Measurements from ENCODE around the gene STX10. TPM values are rescaled to one million over a fixed set of nuclear protein-coding genes. Genes with fewer than 3 reads are reported as not detected.

Gene STX10
- total and polyA plus RNA-seq, 9 of the 15 experiments (the other 6 are each of a cell fraction or from before 2014, with no cell fraction given) = 0.51 to 66.3 (median 31.0) TPM

DNA sequence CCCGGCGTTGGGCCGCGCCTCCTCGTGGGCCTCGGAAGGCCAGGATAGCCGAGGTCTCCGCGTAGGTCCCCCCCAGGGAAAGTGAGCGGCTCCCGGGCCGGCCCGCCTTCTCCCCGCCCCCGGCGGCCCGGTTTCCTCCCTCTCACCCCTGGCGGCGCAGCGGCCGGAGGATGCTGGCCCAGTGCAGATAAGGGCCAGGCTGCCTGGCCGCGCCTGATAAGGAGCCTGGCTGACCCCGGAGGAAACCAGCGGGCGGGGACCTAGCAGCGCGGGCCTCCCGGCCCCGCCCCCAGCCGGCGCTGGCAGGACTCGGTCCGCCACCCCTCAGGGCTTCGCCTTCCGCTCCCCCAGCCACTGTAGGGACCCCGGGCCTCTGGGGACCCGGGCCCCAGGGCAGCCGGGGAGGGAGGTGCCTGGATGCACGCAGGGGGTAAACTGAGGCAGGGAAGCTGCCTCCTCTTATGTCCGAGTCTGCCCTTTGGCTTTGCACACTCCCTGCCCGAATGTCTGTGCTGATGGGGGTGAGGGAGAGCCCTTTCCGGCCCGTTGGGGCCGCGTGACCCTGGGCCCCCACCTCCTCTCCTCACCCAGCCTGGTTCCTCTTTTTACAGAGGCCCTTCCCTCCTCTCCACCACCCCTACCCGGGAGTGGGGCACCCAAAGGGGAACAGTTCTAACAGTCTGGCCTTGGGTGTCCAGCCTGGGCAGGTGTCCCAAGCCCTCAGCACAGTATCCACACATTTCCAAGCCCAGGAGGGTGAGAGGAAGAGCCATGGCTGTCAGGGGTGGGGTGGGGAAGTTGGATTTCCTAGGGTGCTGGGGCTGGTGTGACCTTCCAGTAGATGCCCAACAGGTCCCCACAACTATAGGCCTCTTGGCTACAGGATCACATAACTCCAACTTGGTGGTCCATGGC lies 47.3 kb downstream of the STX10 start, which contains the start of gene LYL1 (continued):
- TF ChIP-seq, protein P1, sequence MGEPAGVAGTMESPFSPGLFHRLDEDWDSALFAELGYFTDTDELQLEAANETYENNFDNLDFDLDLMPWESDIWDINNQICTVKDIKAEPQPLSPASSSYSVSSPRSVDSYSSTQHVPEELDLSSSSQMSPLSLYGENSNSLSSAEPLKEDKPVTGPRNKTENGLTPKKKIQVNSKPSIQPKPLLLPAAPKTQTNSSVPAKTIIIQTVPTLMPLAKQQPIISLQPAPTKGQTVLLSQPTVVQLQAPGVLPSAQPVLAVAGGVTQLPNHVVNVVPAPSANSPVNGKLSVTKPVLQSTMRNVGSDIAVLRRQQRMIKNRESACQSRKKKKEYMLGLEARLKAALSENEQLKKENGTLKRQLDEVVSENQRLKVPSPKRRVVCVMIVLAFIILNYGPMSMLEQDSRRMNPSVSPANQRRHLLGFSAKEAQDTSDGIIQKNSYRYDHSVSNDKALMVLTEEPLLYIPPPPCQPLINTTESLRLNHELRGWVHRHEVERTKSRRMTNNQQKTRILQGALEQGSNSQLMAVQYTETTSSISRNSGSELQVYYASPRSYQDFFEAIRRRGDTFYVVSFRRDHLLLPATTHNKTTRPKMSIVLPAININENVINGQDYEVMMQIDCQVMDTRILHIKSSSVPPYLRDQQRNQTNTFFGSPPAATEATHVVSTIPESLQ (CRISPR knock-in tag; IDR thresholded peaks at IDR 0.05) = no peak; the same call in 1 of the 2 replicates
- TF ChIP-seq CREM (IDR thresholded peaks at IDR 0.05; ENCODE audit: low read depth) (peak; percentile 78), CC2D1A (IDR thresholded peaks at IDR 0.05) (peak; percentile 93; the same call in 1 of the 2 replicates), ZNF76 (CRISPR knock-in tag; IDR thresholded peaks at IDR 0.05; ENCODE audit: borderline replicate concordance) (no peak), HDAC2 (IDR thresholded peaks at IDR 0.05) (peak; percentile 87), CHD2 (IDR thresholded peaks at IDR 0.05; ENCODE audit: low read depth, low read length) (no peak; the same call in 1 of the 2 replicates), ZNF134 (CRISPR knock-in tag; conservative IDR thresholded peaks at IDR 0.05) (no peak), ZNF431 (CRISPR knock-in tag; IDR thresholded peaks at IDR 0.05) (no peak), ELF1 (tag; IDR thresholded peaks at IDR 0.05) (peak; percentile 80), PPARD (CRISPR knock-in tag; IDR thresholded peaks at IDR 0.05) (no peak), NR3C1 (CRISPR knock-in tag; IDR thresholded peaks at IDR 0.05) (0 out of 2 replicates have a peak, but pooled peaks have one; percentile 34), COPS2 (conservative IDR thresholded peaks at IDR 0.05) (no peak), SAFB2 (IDR thresholded peaks at IDR 0.05; ENCODE audit: borderline replicate concordance, low read depth, low read length, severe bottlenecking) (no peak), TCF3 (CRISPR knock-in tag; IDR thresholded peaks at IDR 0.05) (peak; percentile 99), SNRNP70 (optimal IDR thresholded peaks at IDR 0.05; ENCODE audit: low read depth, low read length) (no peak)
- TF ChIP-seq, protein P2, sequence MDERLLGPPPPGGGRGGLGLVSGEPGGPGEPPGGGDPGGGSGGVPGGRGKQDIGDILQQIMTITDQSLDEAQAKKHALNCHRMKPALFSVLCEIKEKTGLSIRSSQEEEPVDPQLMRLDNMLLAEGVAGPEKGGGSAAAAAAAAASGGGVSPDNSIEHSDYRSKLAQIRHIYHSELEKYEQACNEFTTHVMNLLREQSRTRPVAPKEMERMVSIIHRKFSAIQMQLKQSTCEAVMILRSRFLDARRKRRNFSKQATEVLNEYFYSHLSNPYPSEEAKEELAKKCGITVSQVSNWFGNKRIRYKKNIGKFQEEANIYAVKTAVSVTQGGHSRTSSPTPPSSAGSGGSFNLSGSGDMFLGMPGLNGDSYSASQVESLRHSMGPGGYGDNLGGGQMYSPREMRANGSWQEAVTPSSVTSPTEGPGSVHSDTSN (CRISPR knock-in tag; IDR thresholded peaks at IDR 0.05; ENCODE audit: low read depth) = no peak
- TF ChIP-seq, protein P2 (tag; conservative IDR thresholded peaks at IDR 0.05; ENCODE audit: low read depth) = no peak; the same call in 1 of the 2 replicates
- TF ChIP-seq, protein P3, sequence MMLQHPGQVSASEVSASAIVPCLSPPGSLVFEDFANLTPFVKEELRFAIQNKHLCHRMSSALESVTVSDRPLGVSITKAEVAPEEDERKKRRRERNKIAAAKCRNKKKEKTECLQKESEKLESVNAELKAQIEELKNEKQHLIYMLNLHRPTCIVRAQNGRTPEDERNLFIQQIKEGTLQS (IDR thresholded peaks at IDR 0.05) = no peak
- TF ChIP-seq, protein P3 (CRISPR knock-in tag; conservative IDR thresholded peaks at IDR 0.05) = no peak
- TF ChIP-seq, protein P4, sequence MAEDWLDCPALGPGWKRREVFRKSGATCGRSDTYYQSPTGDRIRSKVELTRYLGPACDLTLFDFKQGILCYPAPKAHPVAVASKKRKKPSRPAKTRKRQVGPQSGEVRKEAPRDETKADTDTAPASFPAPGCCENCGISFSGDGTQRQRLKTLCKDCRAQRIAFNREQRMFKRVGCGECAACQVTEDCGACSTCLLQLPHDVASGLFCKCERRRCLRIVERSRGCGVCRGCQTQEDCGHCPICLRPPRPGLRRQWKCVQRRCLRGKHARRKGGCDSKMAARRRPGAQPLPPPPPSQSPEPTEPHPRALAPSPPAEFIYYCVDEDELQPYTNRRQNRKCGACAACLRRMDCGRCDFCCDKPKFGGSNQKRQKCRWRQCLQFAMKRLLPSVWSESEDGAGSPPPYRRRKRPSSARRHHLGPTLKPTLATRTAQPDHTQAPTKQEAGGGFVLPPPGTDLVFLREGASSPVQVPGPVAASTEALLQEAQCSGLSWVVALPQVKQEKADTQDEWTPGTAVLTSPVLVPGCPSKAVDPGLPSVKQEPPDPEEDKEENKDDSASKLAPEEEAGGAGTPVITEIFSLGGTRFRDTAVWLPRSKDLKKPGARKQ (CRISPR knock-in tag; IDR thresholded peaks at IDR 0.05) = no peak
- TF ChIP-seq, protein P5, sequence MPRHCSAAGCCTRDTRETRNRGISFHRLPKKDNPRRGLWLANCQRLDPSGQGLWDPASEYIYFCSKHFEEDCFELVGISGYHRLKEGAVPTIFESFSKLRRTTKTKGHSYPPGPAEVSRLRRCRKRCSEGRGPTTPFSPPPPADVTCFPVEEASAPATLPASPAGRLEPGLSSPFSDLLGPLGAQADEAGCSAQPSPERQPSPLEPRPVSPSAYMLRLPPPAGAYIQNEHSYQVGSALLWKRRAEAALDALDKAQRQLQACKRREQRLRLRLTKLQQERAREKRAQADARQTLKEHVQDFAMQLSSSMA (CRISPR knock-in tag; IDR thresholded peaks at IDR 0.05) = peak; percentile 28; the same call in 1 of the 2 replicates

Measured in K562 (cell line).